Measurements from ENCODE around the gene GJA10.
"Not testable (repeated sequence)": the region's sequence is repeated elsewhere in the genome, so short reads cannot be mapped to it uniquely, and the experiment has no call there.

The GJA10 gene

DNA sequence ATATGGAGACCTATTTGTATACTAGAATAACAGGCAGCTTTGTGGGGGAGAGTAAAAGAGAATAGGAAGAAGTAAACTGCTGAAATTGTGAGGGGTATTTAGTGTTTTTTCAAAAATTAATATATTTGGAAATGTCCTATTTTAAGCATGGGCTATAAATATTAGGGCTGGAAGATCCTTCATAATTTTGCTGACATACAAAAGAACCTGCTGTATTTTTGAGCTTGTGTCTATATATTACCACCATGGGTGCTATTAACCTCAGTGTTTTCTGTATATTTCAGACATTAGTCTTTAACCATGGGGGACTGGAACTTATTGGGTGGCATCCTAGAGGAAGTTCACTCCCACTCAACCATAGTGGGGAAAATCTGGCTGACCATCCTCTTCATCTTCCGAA is at the start of gene GJA10:
GJA10 (plus strand) TSS at position 301 of the 400 bp plus-strand sequence; CDS start at position 301, 0 bp downstream.
- H3K79me2 ChIP-seq (ENCODE audit: insufficient read depth, low read length), result no peaks in the 10 kb centered on the region

DNA sequence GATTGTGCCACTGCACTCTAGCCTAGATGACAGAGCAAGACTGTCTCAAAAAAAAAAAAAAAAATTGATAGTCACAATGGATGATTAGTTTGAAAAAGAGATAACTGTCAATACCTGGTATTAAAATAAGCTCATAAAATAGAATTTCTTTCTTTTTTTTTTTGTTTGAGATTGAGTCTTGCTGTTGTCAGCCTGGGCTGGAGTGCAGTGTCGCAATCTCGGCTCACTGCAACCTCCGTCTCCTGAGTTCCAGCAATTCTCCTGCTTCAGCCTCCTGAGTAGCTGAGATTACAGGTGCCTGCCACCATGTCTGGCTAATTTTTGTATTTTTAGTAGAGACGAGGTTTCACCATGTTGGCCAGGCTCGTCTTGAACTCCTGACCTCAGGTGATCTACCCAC is 46.8 kb upstream of the GJA10 start:
- H3K36me3 ChIP-seq (ENCODE audit: insufficient read depth, low read length), result peaks cover 71% of the 10 kb centered on the region
- H4K20me1 ChIP-seq (ENCODE audit: insufficient read depth, low read length), result peaks cover 39% of the 10 kb centered on the region
- not testable (repeated sequence) for H3K4me3 ChIP-seq (ENCODE audit: low read depth in 1 of 2, low read length in 2 of 2); H3K9me3 ChIP-seq (ENCODE audit: insufficient read depth, low read length, severe bottlenecking); H3K27ac ChIP-seq (ENCODE audit: low read length); H3K9ac ChIP-seq (ENCODE audit: low read depth, low read length); H3K4me2 ChIP-seq (ENCODE audit: insufficient read depth, low read length); ATAC-seq (ENCODE audit: insufficient read depth, low read depth); DNase-seq; H3K27me3 ChIP-seq (ENCODE audit: insufficient read depth, low read length, poor library complexity); H2AFZ ChIP-seq (ENCODE audit: low read depth, low read length); H3K4me1 ChIP-seq (ENCODE audit: insufficient read depth, low read length)
- peaks cover 93% of the 10 kb centered on the region for H3K79me2 ChIP-seq (ENCODE audit: insufficient read depth, low read length)

More for the DNA sequence above, at the start of gene GJA10:
- H3K4me3 ChIP-seq (ENCODE audit: low read depth in 1 of 2, low read length in 2 of 2), result no peak within 1 kb of the TSS
- no peaks in the 10 kb centered on the region for H3K36me3 ChIP-seq (ENCODE audit: insufficient read depth, low read length)
- no peaks in the 10 kb centered on the region for H4K20me1 ChIP-seq (ENCODE audit: insufficient read depth, low read length)
- no peak for DNase-seq
- H3K9ac ChIP-seq (ENCODE audit: low read depth, low read length), result no peak within 1 kb of the TSS
- H3K4me2 ChIP-seq (ENCODE audit: insufficient read depth, low read length), result no peak within 1 kb of the TSS
- no peak for ATAC-seq (ENCODE audit: insufficient read depth, low read depth)
- no peak within 1 kb of the TSS for H3K27ac ChIP-seq (ENCODE audit: low read length)
- no peaks in the 10 kb centered on the region for H3K27me3 ChIP-seq (ENCODE audit: insufficient read depth, low read length, poor library complexity)
- H3K4me1 ChIP-seq (ENCODE audit: insufficient read depth, low read length), result no peaks in the 10 kb centered on the region
- no peak for TF ChIP-seq EZH2 (IDR thresholded peaks at IDR 0.05; ENCODE audit: borderline replicate concordance, low read depth, low read length, severe bottlenecking)
- TF ChIP-seq CTCF (IDR thresholded peaks at IDR 0.05; ENCODE audit: borderline replicate concordance, extremely low read depth, low read length, poor library complexity, severe bottlenecking), result no peak
- H3K9me3 ChIP-seq (ENCODE audit: insufficient read depth, low read length, severe bottlenecking), result no peaks in the 10 kb centered on the region
- H2AFZ ChIP-seq (ENCODE audit: low read depth, low read length), result no peak within 1 kb of the TSS

- Histone ChIP-seq H3K9me3 (ENCODE audit: insufficient read depth, low read length, severe bottlenecking) (no peaks in the 10 kb centered on the region), H3K4me2 (ENCODE audit: insufficient read depth, low read length) (no peak overlapping the region), H3K27me3 (ENCODE audit: insufficient read depth, low read length, poor library complexity) (no peaks in the 10 kb centered on the region), H3K9ac (ENCODE audit: low read depth, low read length) (no peak overlapping the region), H3K36me3 (ENCODE audit: insufficient read depth, low read length) (peaks cover 93% of the 10 kb centered on the region), H3K79me2 (ENCODE audit: insufficient read depth, low read length) (peaks cover 42% of the 10 kb centered on the region), H4K20me1 (ENCODE audit: insufficient read depth, low read length) (peaks cover 15% of the 10 kb centered on the region; the same call in 1 of the 2 replicates), H3K4me3 (ENCODE audit: low read depth in 1 of 2, low read length in 2 of 2) (no peak overlapping the region), H3K4me1 (ENCODE audit: insufficient read depth, low read length) (no peaks in the 10 kb centered on the region), H3K27ac (ENCODE audit: low read length) (no peak overlapping the region), H2AFZ (ENCODE audit: low read depth, low read length) (no peak overlapping the region)
- TF ChIP-seq EZH2 (IDR thresholded peaks at IDR 0.05; ENCODE audit: borderline replicate concordance, low read depth, low read length, severe bottlenecking) (no peak), CTCF (IDR thresholded peaks at IDR 0.05; ENCODE audit: borderline replicate concordance, extremely low read depth, low read length, poor library complexity, severe bottlenecking) (no peak)
- ATAC-seq (ENCODE audit: insufficient read depth, low read depth), result no peak
- DNase-seq, result no peak
Observed at GRCh38 chr6:89853068-89853467, 41.2 kb upstream of the GJA10 start.

DNA sequence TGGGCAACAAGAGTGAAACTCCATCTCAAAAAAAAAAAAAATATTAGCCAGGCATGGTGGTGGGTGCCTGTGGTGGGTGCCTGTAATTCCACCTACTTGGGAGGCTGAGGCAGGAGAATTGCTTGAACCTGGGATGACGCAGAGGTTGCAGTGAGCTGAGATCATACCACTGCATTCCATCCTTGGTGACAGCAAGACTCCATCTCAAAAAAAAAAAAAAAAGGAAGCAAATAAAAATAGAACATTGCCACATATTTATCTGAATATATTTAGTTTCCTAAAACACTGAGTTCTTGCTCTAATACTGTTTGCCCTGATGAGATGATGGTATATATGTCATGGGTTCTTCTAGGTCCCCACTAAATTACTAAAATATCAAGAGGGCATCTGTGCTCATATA is 36.2 kb upstream of the GJA10 start:
- no peak for TF ChIP-seq EZH2 (IDR thresholded peaks at IDR 0.05; ENCODE audit: borderline replicate concordance, low read depth, low read length, severe bottlenecking)
- TF ChIP-seq CTCF (IDR thresholded peaks at IDR 0.05; ENCODE audit: borderline replicate concordance, extremely low read depth, low read length, poor library complexity, severe bottlenecking), result no peak
- ATAC-seq (ENCODE audit: insufficient read depth, low read depth), result no peak
- H3K9ac ChIP-seq (ENCODE audit: low read depth, low read length), result no peak overlapping the region
- peaks cover 93% of the 10 kb centered on the region for H3K36me3 ChIP-seq (ENCODE audit: insufficient read depth, low read length)
- H3K4me3 ChIP-seq (ENCODE audit: low read depth in 1 of 2, low read length in 2 of 2), result no peak overlapping the region
- no peak overlapping the region for H3K4me2 ChIP-seq (ENCODE audit: insufficient read depth, low read length)
- no peak overlapping the region for H3K27ac ChIP-seq (ENCODE audit: low read length)
- H4K20me1 ChIP-seq (ENCODE audit: insufficient read depth, low read length), result peaks cover 2% of the 10 kb centered on the region; the same call in 1 of the 2 replicates
- no peaks in the 10 kb centered on the region for H3K79me2 ChIP-seq (ENCODE audit: insufficient read depth, low read length)
- no peaks in the 10 kb centered on the region for H3K27me3 ChIP-seq (ENCODE audit: insufficient read depth, low read length, poor library complexity)
- H3K4me1 ChIP-seq (ENCODE audit: insufficient read depth, low read length), result no peaks in the 10 kb centered on the region
- no peak for DNase-seq
- no peaks in the 10 kb centered on the region for H3K9me3 ChIP-seq (ENCODE audit: insufficient read depth, low read length, severe bottlenecking)
- no peak overlapping the region for H2AFZ ChIP-seq (ENCODE audit: low read depth, low read length)

Data from DND-41 (cell line).